Adrenal gland (tissue), 12 donors: Measurements from ENCODE around the gene COPS3. TPM values are rescaled to one million over a fixed set of nuclear protein-coding genes. Genes with fewer than 3 reads are reported as not detected.

Source experiments
- DNase-seq, 7 donors: peaks; one replicate each; pipeline ENCODE4 v3.0.0-alpha.2; 2019 to 2020
- H3K27ac ChIP-seq, 5 donors: fragments of 200-600 bp; sonication (generic) in 4 of 5; 1 replicate in 3 of 5; 2 replicates in 2 of 5; pipeline versions ENCODE4 v1.5.1 to v1.8.0; 2016 to 2020; ENCODE audit warnings: mild to moderate bottlenecking in 1 of 5
- H3K27me3 ChIP-seq: fragments of 200-600 bp; 2 replicates; pipeline ENCODE4 v1.8.0; 2021
- H3K36me3 ChIP-seq, 2 donors: fragments of 200-600 bp; replicated peaks in 1 of 2; 1 replicate in 1 of 2; 2 replicates in 1 of 2; pipeline versions ENCODE4 v1.5.1 to v1.8.0; 2018 to 2022
- H3K4me1 ChIP-seq, 2 donors: fragments of 200-600 bp; replicated peaks in 1 of 2; 1 replicate in 1 of 2; 2 replicates in 1 of 2; pipeline versions ENCODE4 v1.5.1 to v1.8.0; 2018 to 2021
- H3K4me3 ChIP-seq, 4 donors: fragments of 200-600 bp; sonication (generic) in 3 of 4; one replicate each; pipeline ENCODE4 v1.5.1; 2016 to 2018
- H3K9me3 ChIP-seq, 3 donors: fragments of 200-600 bp; sonication (generic) in 1 of 3; replicated peaks in 1 of 3; 1 replicate in 2 of 3; 2 replicates in 1 of 3; pipeline versions ENCODE4 v1.5.1 to v1.8.0; 2016 to 2021
- POLR2A ChIP-seq, 2 donors: fragments of 450-650 bp; IDR thresholded peaks; one replicate each; pipeline ENCODE4 v1.6.1; 2017; ENCODE audit warnings: antibody characterized with exemption in 2 of 2, mild to moderate bottlenecking in 2 of 2, moderate library complexity in 1 of 2
- WGBS, 4 donors: extraction: QIAGEN DNeasy Blood & Tissue Kit in 2 of 4; methylation state at CpG; one replicate each; pipeline versions ENCODE4 v1.1.5 to v1.1.7; 2013 to 2017; 5-methylcytosine and 5-hydroxymethylcytosine counted together
- intact Hi-C, 2 donors: fragments of 100-400 bp; cut with DNase I; formaldehyde crosslinking; loops; one replicate each; pipeline versions ENCODE4 v1.14.1 to v1.15.0; 2022 to 2023
- polyA plus RNA-seq, 3 donors: library from polyadenylated mRNA; stranded (reverse); fragments of 200-250 nt in 2 of 3; fragments of 350-450 nt in 1 of 3; fragmentation: Illumina TruSeq in 1 of 3; extraction: RNeasy Lipid Tissue Mini Kit (QIAGEN cat#74804) in 1 of 3; gene quantifications; one replicate each; pipeline ENCODE4 v1.2.3, GENCODE V29; 2013 to 2014
- total RNA-seq, 9 donors: library from RNA; depleted of rRNA in 4 of 9; stranded (reverse); fragments of >200 nt in 4 of 9; fragments of 120-200 nt in 1 of 9; fragmentation: NEBNext Ultra II Directional in 1 of 9; extraction: Animal tissue kit (Norgen Biotek cat#: 25700) in 1 of 9; gene quantifications; one replicate each; pipeline versions ENCODE4 v1.1.0 to v1.2.4, GENCODE V29; 2013 to 2023
- TF ChIP-seq, protein P1 (sequence below), 6 experiments: fragments of 450-650 bp in 4 of 6; fragments of 200-600 bp in 2 of 6; sonication (generic) in 1 of 6; IDR thresholded peaks; 1 replicate in 5 of 6; 2 replicates in 1 of 6; pipeline versions ENCODE4 v1.5.1 to v1.8.0; 2016 to 2021; ENCODE audit warnings: antibody characterized with exemption in 6 of 6, mild to moderate bottlenecking in 2 of 6, moderate library complexity in 1 of 6
- donor health status: healthy with polysubstance abuse.
- donor health status: Bipolar disorder and iron deficiency.
- donor health status: DM: yes; HTN: yes; CAD: no.
- donor health status: DM: no; HTN: no; CAD: no.
- donor health status: DM: no; HTN: no; CAD: no.
- donor health status: DM: yes; HTN: yes; CAD: no.

The COPS3 gene
- total and polyA plus RNA-seq, 12 donors, result 18.7 to 140 (median 52.3) TPM

DNA sequence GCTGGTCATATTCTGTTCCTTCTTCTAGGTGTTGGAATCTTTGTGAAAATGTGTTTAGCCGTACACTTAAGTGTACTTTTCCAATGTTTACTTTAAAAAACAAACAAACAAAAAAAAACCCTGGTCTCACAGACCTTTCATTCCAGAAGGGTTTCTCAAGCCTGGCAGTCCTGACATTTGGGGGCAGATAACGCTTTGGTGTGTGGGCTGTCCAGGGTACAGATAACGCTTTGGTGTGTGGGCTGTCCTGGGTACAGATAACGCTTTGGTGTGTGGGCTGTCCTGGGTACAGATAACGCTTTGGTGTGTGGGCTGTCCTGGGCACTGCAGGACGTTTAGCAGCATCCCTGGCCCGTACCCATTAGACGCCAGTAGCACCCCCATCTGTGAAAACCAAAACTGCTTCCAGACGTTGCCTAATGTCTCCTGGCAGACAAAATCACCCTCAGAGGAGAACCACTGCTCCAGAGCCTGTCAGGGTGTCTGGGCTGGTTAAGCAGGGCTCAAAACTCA, 28.8 kb downstream of the COPS3 start:
- peak in 1 of 7 donors; percentile 39 for DNase-seq
- intact Hi-C loops, result no loop called here
- Histone ChIP-seq H3K27me3 (no peaks in the 10 kb centered on the region), H3K27ac (no peak overlapping the region), H3K4me3 (no peak overlapping the region), H3K4me1 (no peaks in the 10 kb centered on the region), H3K36me3 (peaks cover 0 to 82% of the 10 kb centered on the region in 2 donors), H3K9me3 (no peaks in the 10 kb centered on the region)
- TF ChIP-seq, protein P1, sequence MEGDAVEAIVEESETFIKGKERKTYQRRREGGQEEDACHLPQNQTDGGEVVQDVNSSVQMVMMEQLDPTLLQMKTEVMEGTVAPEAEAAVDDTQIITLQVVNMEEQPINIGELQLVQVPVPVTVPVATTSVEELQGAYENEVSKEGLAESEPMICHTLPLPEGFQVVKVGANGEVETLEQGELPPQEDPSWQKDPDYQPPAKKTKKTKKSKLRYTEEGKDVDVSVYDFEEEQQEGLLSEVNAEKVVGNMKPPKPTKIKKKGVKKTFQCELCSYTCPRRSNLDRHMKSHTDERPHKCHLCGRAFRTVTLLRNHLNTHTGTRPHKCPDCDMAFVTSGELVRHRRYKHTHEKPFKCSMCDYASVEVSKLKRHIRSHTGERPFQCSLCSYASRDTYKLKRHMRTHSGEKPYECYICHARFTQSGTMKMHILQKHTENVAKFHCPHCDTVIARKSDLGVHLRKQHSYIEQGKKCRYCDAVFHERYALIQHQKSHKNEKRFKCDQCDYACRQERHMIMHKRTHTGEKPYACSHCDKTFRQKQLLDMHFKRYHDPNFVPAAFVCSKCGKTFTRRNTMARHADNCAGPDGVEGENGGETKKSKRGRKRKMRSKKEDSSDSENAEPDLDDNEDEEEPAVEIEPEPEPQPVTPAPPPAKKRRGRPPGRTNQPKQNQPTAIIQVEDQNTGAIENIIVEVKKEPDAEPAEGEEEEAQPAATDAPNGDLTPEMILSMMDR (IDR thresholded peaks at IDR 0.05), result no peak
- no peak for TF ChIP-seq POLR2A (IDR thresholded peaks at IDR 0.05)
- 83 to 86% (median 84%) methylated on average over 6 to 9 of the region's 9 CpGs for WGBS, 4 donors

DNA sequence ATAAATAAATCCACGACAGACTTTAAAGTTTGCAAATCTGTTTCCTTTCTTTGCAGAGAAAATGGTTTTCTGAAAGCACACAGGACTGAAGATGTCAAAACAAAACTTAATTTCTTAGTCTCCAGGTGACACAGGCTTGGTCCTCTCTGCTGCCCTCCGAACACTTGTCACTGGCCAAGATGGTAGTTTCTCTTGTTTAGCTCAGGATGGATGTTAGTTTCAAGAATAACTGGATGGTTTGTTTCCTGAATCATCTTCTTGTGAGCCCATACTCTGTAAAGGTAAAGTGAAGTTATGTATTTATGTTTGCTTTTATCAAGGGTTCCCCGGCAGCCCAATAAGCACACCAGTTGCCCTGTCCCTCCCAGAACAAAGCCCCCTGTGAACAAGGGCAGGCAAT, 34.2 kb downstream of the COPS3 start:
- DNase-seq, result peak in 1 of 7 donors; percentile 21
- intact Hi-C loops, result no loop called here
- H3K36me3 ChIP-seq, result peaks cover 0 to 52% of the 10 kb centered on the region in 2 donors
- no peak overlapping the region for H3K4me3 ChIP-seq
- H3K27me3 ChIP-seq, result no peaks in the 10 kb centered on the region
- H3K27ac ChIP-seq, result no peak overlapping the region
- no peaks in the 10 kb centered on the region for H3K4me1 ChIP-seq
- TF ChIP-seq POLR2A (IDR thresholded peaks at IDR 0.05), result no peak
- TF ChIP-seq, protein P1 (IDR thresholded peaks at IDR 0.05), result no peak
- WGBS, 4 donors, result 88 to 95% (median 91%) methylated on average over 3 of the region's 3 CpGs
- H3K9me3 ChIP-seq, result no peaks in the 10 kb centered on the region

GRCh38 chr17:17243163-17243562, 37.9 kb downstream of the COPS3 start:
- Histone ChIP-seq H3K27ac (no peak overlapping the region), H3K9me3 (no peaks in the 10 kb centered on the region), H3K4me3 (no peak overlapping the region), H3K27me3 (no peaks in the 10 kb centered on the region), H3K4me1 (peaks cover 1 to 3% of the 10 kb centered on the region in 2 donors), H3K36me3 (peaks cover 0 to 28% of the 10 kb centered on the region in 2 donors)
- no peak for TF ChIP-seq POLR2A (IDR thresholded peaks at IDR 0.05)
- TF ChIP-seq, protein P1 (IDR thresholded peaks at IDR 0.05), result no peak
- 89 to 90% (median 90%) methylated on average over 6 of the region's 6 CpGs for WGBS, 4 donors
- no peak for DNase-seq
- intact Hi-C loops, result no loop called here

DNA sequence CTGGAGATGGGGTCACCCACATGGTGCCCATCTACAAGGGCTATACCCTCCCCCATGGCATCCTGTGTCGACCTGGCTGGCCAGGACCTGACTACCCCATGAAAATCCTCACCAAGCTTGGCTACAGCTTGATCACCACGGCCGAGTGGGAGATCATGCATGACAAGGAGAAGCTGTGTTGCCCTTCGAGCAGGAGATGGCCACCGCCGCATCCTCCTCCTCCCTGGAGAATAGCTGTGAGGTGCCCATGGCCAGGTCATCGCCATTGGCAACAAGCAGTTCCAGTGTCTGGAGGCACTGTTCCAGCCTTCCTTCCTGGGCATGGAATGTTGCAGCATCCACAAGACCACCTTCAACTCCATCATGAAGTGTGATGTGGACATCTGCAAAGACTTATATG, 38.8 kb downstream of the COPS3 start:
- Histone ChIP-seq H3K9me3 (no peaks in the 10 kb centered on the region), H3K4me3 (no peak overlapping the region), H3K27me3 (no peaks in the 10 kb centered on the region), H3K4me1 (peaks cover 4% of the 10 kb centered on the region in 2 donors), H3K27ac (no peak overlapping the region), H3K36me3 (peaks cover 0 to 19% of the 10 kb centered on the region in 2 donors)
- WGBS, 4 donors, result 87 to 100% (median 93%) methylated on average over 2 to 7 of the region's 7 CpGs
- TF ChIP-seq, protein P1 (IDR thresholded peaks at IDR 0.05), result no peak
- no peak for TF ChIP-seq POLR2A (IDR thresholded peaks at IDR 0.05)
- intact Hi-C loops, result no loop called here
- peak in 1 of 7 donors; percentile 45 for DNase-seq
